Stimulated activated CD8-positive, alpha-beta memory T cell treated with anti-CD3 and anti-CD28 coated beads, Interleukin-15, amount 100 ng/mL, for 48 hours (primary cell): ENCODE results near the gene SLC50A1.
"Not testable (repeated sequence)": the region's sequence is repeated elsewhere in the genome, so short reads cannot be mapped to it uniquely, and the experiment has no call there.

ENCODE experiments used
- DNase-seq, 2 donors: peaks; one replicate each; pipeline ENCODE4 v3.0.0-alpha.2; 2020; ENCODE audit warnings: low read depth in 2 of 2

SLC50A1 gene

DNA sequence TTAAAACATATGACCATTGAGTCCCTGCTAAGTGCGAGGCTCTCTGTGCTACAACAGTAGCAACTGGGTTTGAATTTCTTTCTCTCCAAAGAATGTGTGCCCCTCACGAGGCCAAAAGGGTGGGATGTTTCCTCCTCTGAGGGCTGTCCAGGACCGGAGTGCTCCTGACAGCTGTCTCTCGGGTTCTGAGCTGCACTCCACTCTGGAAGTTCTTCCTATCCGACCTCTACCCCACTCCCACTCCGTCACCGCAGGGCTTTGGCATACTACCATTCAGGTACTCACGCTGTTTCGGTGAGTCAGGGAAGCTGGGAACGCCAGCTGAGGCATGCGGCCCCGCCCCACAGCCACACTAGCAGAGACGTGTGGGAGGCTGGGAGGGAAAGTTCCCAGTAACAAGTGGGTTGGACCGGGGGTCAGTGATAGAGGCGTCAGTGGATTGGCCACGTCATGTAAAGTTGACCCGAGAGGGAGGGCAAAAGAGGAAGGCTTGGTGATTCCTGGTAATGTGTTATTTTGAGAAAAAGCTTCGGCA lies 705 bp upstream of the SLC50A1 start:
- peak; percentile 55 to 71 for DNase-seq

DNA sequence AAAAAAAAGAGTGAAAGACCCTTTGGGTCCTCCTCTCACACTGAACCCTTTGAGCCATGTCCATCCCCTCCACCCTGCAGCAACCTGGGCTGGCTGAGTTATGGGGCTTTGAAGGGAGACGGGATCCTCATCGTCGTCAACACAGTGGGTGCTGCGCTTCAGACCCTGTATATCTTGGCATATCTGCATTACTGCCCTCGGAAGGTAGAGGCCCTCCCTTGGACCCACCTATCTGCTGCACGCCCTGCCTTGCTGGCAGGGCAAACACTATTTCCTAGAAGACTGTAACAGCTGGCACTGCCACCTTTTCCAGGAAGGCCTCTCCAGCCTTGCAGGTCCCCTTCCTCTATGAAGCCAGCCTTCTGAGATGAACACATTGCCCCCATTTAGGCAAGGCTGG lies 1.1 kb downstream of the SLC50A1 start:
- no peak for DNase-seq

DNA sequence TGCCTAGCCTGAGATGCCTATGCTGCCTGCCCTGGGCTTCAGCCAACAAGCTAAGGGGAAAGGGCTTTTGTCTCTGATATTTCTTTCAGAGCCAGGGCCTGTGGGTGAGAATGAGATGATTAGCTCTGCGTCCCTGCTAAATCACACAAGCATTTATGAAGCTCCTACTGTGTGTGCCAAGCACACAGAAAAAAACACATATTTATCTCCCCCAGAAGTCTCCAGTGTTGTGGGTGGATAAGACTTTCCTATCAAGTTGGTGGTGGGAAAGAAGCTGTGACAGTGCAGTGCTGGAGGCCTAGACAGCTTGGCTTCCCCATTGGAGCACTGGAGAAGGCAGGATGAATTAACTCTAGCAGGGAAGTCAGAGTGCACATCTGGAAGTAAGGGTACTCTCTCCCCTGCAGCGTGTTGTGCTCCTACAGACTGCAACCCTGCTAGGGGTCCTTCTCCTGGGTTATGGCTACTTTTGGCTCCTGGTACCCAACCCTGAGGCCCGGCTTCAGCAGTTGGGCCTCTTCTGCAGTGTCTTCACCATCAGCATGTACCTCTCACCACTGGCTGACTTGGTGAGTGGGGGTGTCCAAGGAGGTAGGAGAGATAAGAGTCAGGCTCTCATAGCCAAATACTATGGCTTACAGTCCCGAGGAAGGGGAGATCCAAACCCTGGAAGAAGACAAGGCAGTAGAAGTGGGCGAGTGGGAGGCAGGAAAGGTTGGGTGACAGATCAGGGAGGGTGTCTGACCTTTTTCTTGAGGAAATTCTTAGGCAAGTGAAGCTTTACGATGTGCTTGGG lies 1.7 kb downstream of the SLC50A1 start:
- no peak for DNase-seq

DNA sequence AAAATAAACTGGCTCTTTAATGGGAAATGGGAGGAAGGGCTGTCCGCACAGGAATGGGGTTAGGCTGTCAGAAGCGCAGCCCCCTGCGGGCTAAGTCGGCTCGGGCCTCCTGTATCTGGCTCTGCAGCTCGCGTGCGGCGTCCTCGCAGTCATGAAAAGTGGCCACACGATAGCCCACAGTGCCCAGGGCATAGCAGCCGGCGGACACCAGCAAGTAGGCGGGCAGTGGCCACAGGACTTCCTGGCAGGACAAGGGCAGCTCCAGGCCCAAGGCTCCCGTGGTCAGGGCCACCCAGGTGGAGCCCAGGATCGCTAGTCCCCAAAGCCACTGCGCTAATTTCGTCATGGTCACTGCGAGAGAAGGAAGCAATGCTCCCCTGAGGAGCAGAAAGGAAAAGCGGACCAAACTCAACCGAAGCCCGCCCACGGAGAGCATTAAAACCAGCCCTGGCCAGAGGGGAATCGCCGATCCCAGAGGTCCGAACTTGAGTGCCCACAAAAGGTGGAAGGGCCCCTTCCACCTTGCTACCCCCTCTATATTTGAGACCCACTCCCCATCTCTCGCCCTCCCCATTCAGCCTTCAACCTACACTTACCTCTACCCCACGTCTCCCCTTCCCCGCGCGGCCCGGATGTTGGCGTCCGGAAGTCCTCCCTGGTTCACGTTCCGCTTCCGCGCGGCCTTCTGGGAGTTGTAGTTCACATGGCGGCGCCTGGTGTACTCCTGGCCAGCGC lies 4.4 kb downstream of the SLC50A1 start, which contains the start of gene DPM3:
Gene DPM3, minus strand, starts transcription at position 637 of the 735 bp plus-strand sequence. Its CDS starts 291 bp downstream, at position 346.
- DNase-seq: peak; percentile 77 to 85

DNA sequence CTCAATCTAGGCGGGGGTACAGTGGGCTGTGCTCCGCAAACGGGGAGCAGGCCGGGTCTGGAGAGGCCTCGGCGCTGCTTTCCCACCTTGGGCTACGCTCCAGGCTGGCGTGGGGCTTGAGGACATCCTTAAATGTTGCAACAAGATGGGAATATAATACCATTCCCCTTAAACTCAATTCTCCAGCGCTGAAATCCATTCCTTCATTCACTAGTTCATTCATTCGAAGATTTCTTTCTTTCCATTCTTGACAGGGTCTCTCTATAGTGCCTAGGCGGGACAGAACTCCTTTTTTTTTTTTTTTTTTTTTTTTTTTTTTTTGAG lies 4.9 kb downstream of the SLC50A1 start:
- no peak for DNase-seq

DNA sequence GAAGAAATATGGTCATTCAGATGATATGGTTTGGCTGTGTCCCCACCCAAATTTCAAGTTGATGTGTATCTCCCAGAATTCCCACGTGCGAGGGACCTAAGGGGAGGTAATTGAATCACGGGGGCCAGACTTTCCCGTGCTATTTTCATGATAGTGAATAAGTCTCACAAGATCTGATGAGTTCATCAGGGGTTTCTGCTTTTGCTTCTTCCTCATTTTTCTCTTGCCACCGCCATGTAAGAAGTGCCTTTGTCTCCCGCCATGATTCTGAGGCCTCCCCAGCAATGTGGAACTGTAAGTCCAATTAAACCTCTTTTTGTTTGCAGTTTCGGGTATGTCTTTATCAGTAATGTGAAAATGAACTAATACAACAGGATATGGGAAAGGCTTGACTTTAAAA lies 6.1 kb downstream of the SLC50A1 start:
- no peak for DNase-seq

DNA sequence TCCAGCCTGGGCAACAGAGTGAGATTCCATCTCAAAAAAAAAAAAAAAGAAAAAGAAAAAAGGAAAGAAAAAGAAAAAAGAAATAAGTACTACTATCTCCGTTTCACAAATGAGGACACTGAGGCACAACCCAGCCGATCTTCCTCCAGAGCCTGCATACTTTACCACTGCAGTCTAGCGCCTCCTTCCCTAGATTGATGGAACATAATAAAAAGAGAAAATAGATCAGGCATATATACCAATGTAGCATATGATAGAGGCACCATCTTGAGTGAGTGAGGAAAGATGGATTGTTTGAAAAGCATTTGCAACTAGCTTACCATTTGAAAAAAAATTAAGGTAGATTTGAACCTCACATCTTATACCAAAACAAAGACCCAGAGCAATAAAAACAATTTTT lies 9.8 kb downstream of the SLC50A1 start:
- DNase-seq: no peak

DNA sequence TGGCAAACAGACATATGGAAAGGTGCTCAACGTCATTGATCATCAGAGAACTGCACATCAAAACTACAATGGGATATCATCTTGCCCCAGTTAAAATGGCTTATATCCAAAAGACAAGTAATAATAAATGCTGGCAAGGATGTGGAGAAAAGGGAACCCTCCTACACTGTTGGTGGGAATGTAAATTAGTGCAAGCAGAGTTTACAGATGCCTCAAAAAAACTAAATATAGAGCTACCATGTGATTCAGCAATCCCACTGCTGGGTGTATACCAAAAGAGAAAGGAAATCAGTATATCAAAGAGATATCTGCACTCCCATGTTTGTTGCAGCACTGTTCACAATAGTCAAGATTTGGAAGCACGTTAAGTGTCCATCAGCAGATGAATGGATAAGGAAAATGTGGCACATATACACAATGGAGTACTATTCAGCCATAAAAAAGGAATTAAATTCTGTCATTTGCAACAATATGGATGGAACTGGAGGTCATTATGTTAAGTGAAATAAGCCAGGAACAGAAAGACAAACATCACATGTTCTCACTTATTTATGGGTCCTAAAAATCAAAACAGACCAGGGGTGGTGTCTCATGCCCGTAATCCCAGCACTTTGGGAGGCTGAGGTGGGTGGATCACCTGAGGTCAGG lies 20.5 kb downstream of the SLC50A1 start:
- not testable (repeated sequence) for DNase-seq

DNA sequence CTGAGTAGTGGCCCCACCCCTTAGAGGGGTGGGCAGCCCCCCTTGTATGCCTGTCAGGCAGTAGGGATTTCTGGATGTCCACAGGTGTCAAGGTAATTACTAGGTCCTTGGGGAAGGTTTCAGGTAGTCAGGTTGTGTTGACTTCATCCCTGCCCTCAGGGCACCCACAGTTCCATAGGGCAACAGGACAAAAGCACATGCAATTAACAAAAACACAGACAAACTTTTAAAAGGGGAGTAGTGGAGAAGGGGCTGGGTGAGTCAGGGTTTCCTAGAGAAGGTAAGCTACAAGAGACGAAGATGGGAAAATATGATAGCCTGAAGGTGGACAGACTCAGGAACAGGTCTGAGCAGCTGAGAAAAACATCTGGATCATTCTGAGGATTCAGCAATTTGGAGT lies 23.3 kb downstream of the SLC50A1 start:
- no peak for DNase-seq

DNA sequence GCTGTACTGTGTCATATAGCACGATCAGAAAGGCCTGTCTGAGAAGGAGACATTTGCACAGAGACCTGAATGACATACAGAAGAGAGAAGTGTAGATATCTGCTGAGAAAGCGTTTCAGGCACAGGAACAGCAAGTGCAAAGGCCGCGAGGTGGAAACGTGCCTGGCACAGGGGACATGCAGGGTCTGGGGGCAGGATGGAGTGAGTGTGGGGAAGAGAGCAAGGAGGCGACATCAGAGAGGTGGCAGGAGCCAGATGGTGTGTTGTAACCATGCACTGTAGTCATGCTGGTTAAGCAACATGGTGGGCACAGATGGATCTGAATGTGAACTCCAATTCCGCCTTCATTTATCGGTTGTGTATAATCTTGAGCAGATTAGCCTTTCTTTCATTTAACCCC lies 24.5 kb downstream of the SLC50A1 start:
- DNase-seq: no peak

DNA sequence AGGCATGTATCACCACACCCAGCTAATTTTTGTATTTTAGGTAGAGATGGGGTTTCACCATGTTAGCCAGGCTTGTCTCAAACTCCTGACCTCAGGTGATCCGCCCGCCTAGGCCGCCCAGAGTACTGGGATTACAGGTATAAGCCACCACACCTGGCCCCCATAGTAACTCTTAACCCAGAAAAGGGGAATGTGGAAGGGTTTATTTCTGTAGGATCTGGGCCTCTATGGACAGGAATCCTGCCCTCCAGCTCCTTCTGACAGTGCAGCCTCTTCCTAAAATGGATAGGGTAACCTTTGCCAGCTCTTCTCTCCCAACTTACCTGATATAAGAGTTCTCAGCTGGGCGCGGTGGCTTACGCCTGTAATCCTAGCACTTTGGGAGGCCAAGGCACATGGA lies 27.0 kb downstream of the SLC50A1 start:
- not testable (repeated sequence) for DNase-seq

DNA sequence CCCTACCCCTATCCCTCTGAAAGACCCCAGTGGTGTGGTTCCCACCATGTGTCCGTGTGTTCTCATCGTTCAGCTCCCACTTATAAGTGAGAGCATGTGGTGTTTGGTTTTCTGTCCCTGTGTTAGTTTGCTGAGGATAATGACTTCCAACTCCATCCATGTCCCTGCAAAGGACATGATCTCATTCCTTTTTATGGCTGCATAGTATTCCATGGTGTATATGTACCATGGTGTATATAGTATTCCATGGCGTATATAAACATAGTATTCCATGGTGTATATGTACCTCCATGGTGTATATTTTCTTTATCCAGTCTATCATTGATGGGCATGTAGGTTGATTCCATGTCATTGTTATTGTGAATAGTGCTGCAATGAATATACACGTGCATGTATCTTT lies 28.1 kb downstream of the SLC50A1 start:
- DNase-seq: not testable (repeated sequence)

DNA sequence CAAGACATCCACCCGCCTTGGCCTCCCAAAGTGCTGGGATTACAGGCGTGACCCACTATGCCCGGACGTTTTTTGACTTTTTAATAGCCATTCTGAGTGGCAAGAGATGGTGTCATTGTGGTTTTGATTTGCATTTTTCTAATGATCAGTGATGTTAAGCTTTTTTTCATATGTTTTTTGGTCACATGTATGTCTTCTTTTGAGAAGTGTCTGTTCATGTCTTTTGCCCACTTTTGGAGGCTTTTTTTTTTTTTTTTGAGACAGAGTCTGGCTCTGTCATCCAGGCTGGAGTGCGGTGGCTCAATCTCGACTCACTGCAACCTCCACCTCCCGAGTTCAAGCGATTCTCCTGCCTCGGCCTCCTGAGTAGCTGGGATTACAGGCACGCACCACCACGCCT lies 29.0 kb downstream of the SLC50A1 start:
- DNase-seq: not testable (repeated sequence)

DNA sequence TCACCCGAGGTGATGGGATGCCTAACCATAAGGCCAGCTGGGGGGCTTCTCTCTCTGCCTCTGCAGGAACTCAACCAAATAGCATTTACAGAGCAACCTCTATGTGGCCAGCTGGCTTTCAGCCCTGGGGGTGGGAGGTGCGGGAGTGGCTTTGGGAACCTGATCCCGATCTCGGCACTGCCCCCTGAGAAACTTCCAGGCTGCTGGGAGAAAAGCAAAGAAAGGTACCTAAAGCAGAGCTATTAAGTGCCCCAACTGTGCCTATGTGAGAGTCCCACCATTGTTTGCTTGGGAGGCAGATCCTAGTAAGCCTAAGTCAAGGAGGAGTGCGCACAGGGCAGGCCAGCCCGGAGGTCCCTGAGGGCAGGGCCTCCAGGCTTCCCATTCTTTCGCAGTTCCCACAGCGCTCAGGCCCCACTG lies 30.4 kb downstream of the SLC50A1 start:
- no peak for DNase-seq

DNA sequence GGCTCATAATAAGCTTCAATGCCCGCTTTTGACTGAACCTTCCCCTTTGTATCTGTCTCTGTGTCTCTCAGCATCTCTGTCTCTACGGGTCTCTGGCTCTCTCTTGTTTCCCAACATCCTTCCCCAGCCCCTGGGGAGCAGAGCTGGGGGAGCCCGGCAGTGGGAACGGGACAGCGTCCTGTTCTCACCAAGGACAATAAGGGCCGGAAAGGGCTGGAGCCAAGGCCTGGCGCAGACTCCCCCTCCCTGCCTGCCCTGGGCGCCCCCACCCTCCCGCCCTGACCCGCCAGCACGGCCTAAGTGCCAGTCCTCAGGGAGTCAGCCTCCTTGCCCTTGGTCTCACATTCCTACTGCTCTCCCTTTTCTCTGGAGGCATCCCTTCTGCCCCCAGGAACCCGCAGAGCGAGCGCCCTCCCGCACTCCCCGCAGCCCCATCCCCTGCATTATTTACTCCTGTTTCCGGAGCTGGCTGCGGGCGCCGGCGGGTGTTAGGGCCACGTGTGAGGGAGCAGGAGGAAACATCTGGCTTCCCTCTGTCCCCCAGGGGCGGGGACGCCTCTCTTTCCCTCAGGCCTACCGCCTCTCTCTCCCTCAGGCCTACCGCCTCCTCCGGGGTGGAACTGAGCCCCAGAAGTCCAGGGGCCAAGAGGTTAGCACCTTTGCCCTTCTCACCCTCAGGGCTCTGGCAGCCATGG lies 31.0 kb downstream of the SLC50A1 start:
- DNase-seq: no peak

DNA sequence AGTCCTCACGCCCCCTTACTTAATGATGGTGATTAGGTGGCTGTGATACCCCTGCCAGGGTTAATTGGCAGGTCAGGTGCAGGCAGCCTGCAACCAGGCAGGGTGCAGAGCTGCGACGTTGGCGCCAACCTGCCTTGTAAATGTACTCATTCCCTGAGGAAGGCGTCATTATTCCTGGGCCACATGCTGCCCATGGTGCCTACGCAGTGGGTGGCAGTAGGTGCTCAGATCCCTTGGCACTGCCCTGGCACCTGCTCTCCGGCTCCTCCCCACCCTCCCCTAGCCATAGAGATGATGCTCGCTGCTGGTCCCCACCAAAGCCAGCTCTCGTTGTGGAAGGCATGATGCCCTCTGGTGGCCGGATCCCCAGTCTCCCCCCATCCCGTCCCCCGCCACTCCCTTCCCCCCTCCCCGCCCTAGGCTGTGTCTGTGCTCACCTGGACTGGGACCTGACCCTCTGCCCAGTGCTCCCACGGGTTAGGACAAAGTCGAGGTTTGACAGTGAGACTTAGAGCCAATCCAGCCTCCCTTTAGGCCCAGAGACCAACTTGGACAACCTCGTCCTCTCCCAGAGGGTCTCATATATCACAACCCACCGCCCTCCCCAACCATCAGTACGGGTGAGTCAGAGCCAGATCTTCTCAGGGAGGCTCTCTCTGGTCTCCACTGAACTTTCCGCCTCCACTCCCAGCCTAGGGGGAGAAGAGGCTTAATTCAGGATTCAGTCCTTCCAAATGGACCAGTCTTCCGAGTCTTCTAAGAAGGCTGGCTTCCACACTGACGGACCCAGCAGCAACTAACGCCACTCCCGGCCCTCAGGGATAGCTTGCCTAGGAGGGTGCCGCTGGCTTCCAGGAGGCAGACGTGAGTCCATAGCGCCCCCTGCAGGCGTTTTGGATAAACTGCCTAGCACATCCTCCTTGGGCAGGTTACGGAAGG lies 31.8 kb downstream of the SLC50A1 start:
- peak; percentile 62 to 75 for DNase-seq

DNA sequence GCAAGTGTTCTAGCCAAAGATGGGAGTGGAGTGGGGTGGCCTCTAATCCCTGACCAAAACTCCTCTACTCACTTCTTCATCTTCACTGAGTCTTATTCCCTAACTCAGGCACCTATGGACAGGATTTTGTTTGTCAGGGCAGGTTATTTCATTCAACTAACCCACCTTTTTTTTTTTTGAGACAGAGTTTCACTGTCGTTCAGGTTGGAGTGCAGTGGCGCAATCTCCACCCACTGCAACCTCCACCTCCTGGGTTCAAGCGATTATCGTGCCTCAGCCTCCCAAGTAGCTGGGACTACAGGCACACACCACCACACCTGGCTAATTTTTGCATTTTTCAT lies 32.4 kb downstream of the SLC50A1 start:
- DNase-seq: not testable (repeated sequence)

DNA sequence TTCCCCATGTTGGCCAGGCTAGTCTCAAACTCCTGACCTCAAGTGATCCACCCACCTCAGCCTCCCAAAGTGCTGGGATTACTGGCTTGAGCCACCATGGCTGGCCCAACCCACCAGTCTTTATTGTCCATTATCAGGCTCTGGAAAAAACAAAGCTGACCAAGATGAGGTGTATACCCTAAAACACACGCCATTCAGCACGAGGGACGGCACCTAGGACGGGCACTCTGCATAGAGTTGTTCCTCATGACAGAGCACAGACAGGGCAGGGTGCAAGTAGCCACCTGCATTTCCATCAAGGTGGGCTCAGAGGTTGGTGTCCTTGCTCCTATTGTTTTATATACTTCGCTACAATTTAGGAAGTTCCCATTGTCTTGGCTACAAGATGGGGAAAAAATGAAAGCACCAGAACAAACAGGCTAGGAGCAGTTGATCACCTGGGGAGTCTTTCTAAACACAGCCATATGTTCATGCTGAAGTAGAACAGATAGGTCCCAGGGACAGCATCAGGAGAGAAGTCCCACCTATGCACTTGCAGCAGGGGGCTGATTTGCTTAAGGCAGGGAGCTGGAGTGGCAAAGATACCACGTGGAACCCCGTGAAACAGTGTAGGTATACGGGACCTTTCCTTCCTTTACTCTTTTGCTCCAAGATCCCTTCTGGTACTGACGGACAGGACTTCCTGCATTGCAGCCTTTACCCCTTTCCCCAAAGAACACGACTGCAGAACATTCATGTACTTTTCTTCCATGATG lies 33.0 kb downstream of the SLC50A1 start:
- DNase-seq: no peak

DNA sequence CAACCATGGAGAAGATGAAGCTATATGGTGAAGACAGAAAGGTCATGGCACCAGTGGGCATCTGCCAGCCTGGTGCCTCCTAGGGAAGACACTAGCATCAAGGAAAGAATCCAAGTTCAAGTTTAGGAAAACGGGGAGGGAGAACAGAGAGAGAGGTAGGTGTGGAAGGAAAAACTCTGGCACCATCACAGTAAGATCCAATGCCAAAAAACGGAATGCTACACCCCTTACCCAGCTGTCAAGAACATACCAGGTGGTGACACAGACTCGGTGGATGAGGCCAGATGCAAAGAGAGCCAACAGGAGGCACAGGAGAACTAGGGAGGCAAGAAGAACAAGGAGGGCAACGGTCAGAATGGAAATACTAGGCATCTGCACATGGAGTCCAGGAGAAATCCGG lies 33.9 kb downstream of the SLC50A1 start:
- no peak for DNase-seq
